Activated T-cell treated with anti-CD3 and anti-CD28 coated beads, Interleukin-2, amount 50 U/mL, for 1 hour (primary cell): Measurements from ENCODE around the gene FOXP2.

Source experiments
- DNase-seq: peaks from one replicate; pipeline ENCODE4 v3.0.0-alpha.2; 2020

FOXP2 gene

GRCh38 chr7:114659409-114660125, 245.0 kb downstream of the FOXP2 start:
- no peak for DNase-seq

- no peak for DNase-seq
These were observed 245.5 kb downstream of the FOXP2 start for GRCh38 chr7:114660126-114660486.

- DNase-seq: no peak
These were observed 246.1 kb downstream of the FOXP2 start for GRCh38 chr7:114660753-114661152.

- DNase-seq: no peak
These were observed 247.5 kb downstream of the FOXP2 start for GRCh38 chr7:114662002-114662677.

- DNase-seq: no peak
These were observed 248.9 kb downstream of the FOXP2 start for GRCh38 chr7:114663502-114663901.

GRCh38 chr7:114670676-114671075, 256.1 kb downstream of the FOXP2 start:
- DNase-seq: no peak

GRCh38 chr7:114671563-114672123, 257.0 kb downstream of the FOXP2 start:
- no peak for DNase-seq

- no peak for DNase-seq
These were observed 263.5 kb downstream of the FOXP2 start for GRCh38 chr7:114678116-114678515.

- no peak for DNase-seq
These were observed 272.6 kb downstream of the FOXP2 start for GRCh38 chr7:114687238-114687637.

GRCh38 chr7:114688443-114689055, 273.9 kb downstream of the FOXP2 start:
- DNase-seq: no peak

- no peak for DNase-seq
These were observed 274.8 kb downstream of the FOXP2 start for GRCh38 chr7:114689406-114689805.

- DNase-seq: no peak
These were observed 277.0 kb downstream of the FOXP2 start for GRCh38 chr7:114691605-114692004.

GRCh38 chr7:114695182-114695581, 280.6 kb downstream of the FOXP2 start:
- no peak for DNase-seq

GRCh38 chr7:114700247-114700928, 285.8 kb downstream of the FOXP2 start:
- no peak for DNase-seq

- DNase-seq: no peak
These were observed 289.1 kb downstream of the FOXP2 start for GRCh38 chr7:114703677-114704076.

- DNase-seq: no peak
These were observed 294.0 kb downstream of the FOXP2 start for GRCh38 chr7:114708646-114709045.

- DNase-seq: no peak
These were observed 295.9 kb downstream of the FOXP2 start for GRCh38 chr7:114710499-114710898.

GRCh38 chr7:114711241-114711640, 296.6 kb downstream of the FOXP2 start:
- no peak for DNase-seq

GRCh38 chr7:114715907-114716306, 301.3 kb downstream of the FOXP2 start:
- no peak for DNase-seq

- no peak for DNase-seq
These were observed 304.2 kb downstream of the FOXP2 start for GRCh38 chr7:114718861-114719260.

GRCh38 chr7:114720725-114721124, 306.1 kb downstream of the FOXP2 start:
- no peak for DNase-seq

GRCh38 chr7:114722562-114722961, 307.9 kb downstream of the FOXP2 start:
- no peak for DNase-seq

GRCh38 chr7:114723308-114723707, 308.7 kb downstream of the FOXP2 start:
- DNase-seq: no peak
